BLaER1 treated with 17β-estradiol and CSF1 and Interleukin-3, amounts not matched to agents 10 nM and 100 nM (cell line): Measurements from ENCODE around the gene DCLK1.

ENCODE experiments used
- H3K27ac ChIP-seq, 11 experiments: shearing (Covaris generic); formaldehyde crosslinking; 2 replicates each; pipeline ENCODE4 v1.8.1; 2022
- H3K27me3 ChIP-seq, 11 experiments: shearing (Covaris generic); formaldehyde crosslinking; 2 replicates each; pipeline ENCODE4 v1.8.1; 2022
- H3K36me3 ChIP-seq, 11 experiments: shearing (Covaris generic); formaldehyde crosslinking; 2 replicates each; pipeline ENCODE4 v1.8.1; 2022
- H3K4me1 ChIP-seq, 10 experiments: shearing (Covaris generic); formaldehyde crosslinking; 2 replicates each; pipeline ENCODE4 v1.8.1; 2022
- H3K4me2 ChIP-seq, 11 experiments: shearing (Covaris generic); formaldehyde crosslinking; 2 replicates each; pipeline ENCODE4 v1.8.1; 2022
- H3K4me3 ChIP-seq, 10 experiments: shearing (Covaris generic); formaldehyde crosslinking; 2 replicates each; pipeline ENCODE4 v1.8.1; 2022
- H3K9ac ChIP-seq, 11 experiments: shearing (Covaris generic); formaldehyde crosslinking; 2 replicates each; pipeline ENCODE4 v1.8.1; 2022
- H3K9me3 ChIP-seq, 11 experiments: shearing (Covaris generic); formaldehyde crosslinking; replicated peaks in 1 of 11; 2 replicates each; pipeline ENCODE4 v1.8.1; 2022
- H4K20me1 ChIP-seq, 11 experiments: shearing (Covaris generic); formaldehyde crosslinking; 2 replicates each; pipeline ENCODE4 v1.8.1; 2022
- Cebpa-rat ChIP-seq, 11 experiments: shearing (Covaris generic); IDR thresholded peaks; 2 replicates each; pipeline ENCODE4 v1.8.1; 2022

DCLK1 gene

DNA sequence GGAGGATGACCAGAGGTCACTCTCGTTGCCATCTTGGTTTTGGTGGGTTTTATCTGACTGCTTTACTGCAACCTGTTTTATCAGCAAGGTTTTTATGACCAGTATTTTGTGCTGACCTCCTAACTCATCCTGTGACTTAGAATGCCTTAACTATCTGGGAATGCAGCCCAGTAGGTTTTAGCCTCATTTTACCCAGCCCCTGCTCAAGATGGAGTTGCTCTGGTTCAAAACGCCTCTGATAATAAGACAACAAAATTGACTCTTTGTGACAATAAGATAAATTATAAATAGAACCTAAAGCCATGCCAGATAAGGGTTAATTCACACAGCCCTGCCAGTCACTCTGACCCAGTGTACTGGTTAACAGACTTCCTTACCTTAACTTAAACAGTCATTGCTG is 387.0 kb downstream of the DCLK1 start:
- no peaks in the 10 kb centered on the region for H3K36me3 ChIP-seq
- H3K27ac ChIP-seq: no peak overlapping the region
- H3K9ac ChIP-seq: no peak overlapping the region
- no peaks in the 10 kb centered on the region for H3K4me1 ChIP-seq
- peaks cover 12 to 24% (median 19%) of the 10 kb centered on the region in 11 experiments; a peak in 21 of 22 replicates for H3K9me3 ChIP-seq
- no peak overlapping the region for H3K4me3 ChIP-seq
- H3K27me3 ChIP-seq: no peaks in the 10 kb centered on the region
- no peaks in the 10 kb centered on the region for H4K20me1 ChIP-seq
- TF ChIP-seq Cebpa-rat (IDR thresholded peaks at IDR 0.05): no peak
- H3K4me2 ChIP-seq: no peak overlapping the region

DNA sequence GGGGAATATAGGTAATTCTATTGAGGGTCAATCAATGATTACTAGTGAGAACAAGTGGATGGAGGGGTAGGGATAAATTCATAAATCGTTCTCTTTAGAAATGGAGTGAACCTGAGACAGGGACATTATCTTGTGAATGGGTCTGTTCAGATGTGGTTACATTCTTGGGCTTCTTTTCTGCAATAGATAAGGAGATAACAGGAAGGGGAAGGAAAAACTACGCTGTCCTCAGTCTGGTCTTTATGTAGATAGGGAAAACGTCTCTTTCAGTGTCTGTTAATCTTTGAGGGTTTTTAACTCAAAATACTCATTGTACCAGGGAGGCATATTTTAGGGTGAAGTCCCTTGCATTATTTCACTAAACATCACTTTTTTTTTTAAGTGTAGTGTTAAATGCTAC is 388.0 kb downstream of the DCLK1 start:
- no peak overlapping the region for H3K4me3 ChIP-seq
- H3K9ac ChIP-seq: no peak overlapping the region
- no peaks in the 10 kb centered on the region for H3K4me1 ChIP-seq

DNA sequence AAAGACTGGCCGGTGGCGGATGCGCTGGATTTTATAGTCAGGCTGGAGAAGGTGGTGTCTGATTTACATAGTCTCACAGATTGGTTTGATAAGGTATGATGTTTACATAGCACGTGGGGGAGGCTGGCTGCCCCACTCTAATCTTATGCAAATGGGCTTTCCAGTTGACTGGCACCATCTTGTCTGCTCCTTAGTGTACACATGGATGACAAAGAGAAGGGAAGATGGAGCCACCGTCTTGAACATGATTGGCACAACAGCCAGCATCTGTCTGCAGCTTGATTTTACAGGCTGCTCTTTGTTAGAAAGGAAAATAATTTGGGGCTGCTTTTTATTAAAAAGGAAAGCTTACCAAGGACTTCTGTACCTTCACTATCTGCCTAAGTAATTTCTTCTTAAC is 389.5 kb downstream of the DCLK1 start:
- Histone ChIP-seq H3K27ac (no peak overlapping the region), H3K36me3 (no peaks in the 10 kb centered on the region), H3K27me3 (no peaks in the 10 kb centered on the region), H3K4me3 (no peak overlapping the region), H3K9ac (no peak overlapping the region), H4K20me1 (no peaks in the 10 kb centered on the region), H3K9me3 (peaks cover 12 to 24% (median 20%) of the 10 kb centered on the region in 11 experiments; a peak in 21 of 22 replicates), H3K4me1 (no peaks in the 10 kb centered on the region), H3K4me2 (no peak overlapping the region)
- no peak for TF ChIP-seq Cebpa-rat (IDR thresholded peaks at IDR 0.05)

More for the DNA sequence above, 388.0 kb downstream of the DCLK1 start:
- H4K20me1 ChIP-seq: no peaks in the 10 kb centered on the region
- no peaks in the 10 kb centered on the region for H3K36me3 ChIP-seq
- H3K9me3 ChIP-seq: peaks cover 12 to 24% (median 20%) of the 10 kb centered on the region in 11 experiments; a peak in 21 of 22 replicates
- no peaks in the 10 kb centered on the region for H3K27me3 ChIP-seq
- H3K27ac ChIP-seq: no peak overlapping the region
- H3K4me2 ChIP-seq: no peak overlapping the region
- TF ChIP-seq Cebpa-rat (IDR thresholded peaks at IDR 0.05): no peak

DNA sequence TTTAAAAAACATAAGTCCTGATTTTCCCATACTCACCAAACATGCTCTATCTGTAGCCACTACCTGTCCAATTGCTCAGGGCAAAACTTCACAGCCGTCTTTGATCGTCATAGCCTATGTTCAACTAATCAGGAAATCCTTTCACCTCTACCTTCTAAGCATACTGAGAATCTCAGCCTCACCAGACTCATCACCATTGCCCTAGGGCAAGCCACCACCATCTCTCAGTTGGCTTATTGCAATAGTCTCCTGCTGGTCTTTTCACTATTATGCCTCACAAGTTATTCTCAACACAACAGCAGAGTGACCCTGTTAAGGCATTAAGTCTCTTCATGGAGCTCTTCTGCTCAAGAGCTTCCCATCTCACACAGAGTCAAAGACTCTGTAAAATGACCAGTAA is 394.3 kb downstream of the DCLK1 start:
- H3K4me3 ChIP-seq: no peak overlapping the region

DNA sequence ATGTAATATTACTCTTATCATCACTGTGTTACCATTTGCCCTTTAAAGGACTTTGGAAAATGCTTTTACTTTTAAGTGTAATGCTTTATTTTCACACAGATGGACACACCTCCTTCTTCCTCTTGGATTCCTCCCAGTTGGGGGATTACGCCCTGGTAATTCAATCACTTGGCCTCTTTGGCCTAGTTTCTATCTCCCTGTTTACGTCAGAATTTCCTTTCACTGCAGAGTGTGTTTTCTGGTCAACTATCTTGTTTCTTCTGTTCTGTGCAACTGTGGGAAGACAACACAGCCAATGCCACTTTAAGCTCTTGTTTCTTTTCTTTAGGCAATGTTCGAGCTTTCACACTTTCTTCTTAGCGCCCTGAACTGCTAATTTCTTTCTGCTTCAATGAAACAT is 397.4 kb downstream of the DCLK1 start:
- no peak for TF ChIP-seq Cebpa-rat (IDR thresholded peaks at IDR 0.05)
- no peak overlapping the region for H3K9ac ChIP-seq
- no peaks in the 10 kb centered on the region for H3K36me3 ChIP-seq
- H4K20me1 ChIP-seq: no peaks in the 10 kb centered on the region
- H3K27ac ChIP-seq: no peak overlapping the region
- H3K4me3 ChIP-seq: no peak overlapping the region
- H3K4me2 ChIP-seq: no peak overlapping the region
- peaks cover 0 to under 1% (median 0%) of the 10 kb centered on the region in 11 experiments; a peak in 1 of 22 replicates for H3K9me3 ChIP-seq
- no peaks in the 10 kb centered on the region for H3K4me1 ChIP-seq
- no peaks in the 10 kb centered on the region for H3K27me3 ChIP-seq

More for the DNA sequence above, 394.3 kb downstream of the DCLK1 start:
- H3K4me1 ChIP-seq: no peaks in the 10 kb centered on the region
- no peak overlapping the region for H3K4me2 ChIP-seq
- H3K27me3 ChIP-seq: no peaks in the 10 kb centered on the region
- TF ChIP-seq Cebpa-rat (IDR thresholded peaks at IDR 0.05): no peak
- no peak overlapping the region for H3K9ac ChIP-seq
- H3K27ac ChIP-seq: no peak overlapping the region
- H3K9me3 ChIP-seq: peaks cover 12 to 23% (median 20%) of the 10 kb centered on the region in 11 experiments; a peak in 21 of 22 replicates
- no peaks in the 10 kb centered on the region for H4K20me1 ChIP-seq
- no peaks in the 10 kb centered on the region for H3K36me3 ChIP-seq

DNA sequence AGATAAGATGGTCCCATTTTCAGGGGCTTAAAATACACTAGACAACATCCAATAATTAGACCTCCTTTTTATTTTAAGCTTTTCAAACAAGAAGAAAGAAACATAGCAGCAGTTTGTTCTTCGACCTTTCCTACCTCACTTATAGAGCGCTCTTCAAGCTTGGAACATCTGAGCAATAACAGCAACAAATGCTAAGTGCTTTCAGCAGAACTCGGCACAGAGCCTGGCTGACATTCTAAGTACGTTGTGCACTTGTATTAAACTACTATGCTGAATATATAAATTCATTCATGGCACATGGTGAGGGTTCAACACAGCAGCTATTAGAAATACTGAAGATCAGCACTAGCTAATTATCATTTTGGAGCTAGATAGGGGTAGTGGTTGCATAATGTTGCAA is 398.6 kb downstream of the DCLK1 start:
- Histone ChIP-seq H3K9me3 (no peaks in the 10 kb centered on the region), H3K4me2 (no peak overlapping the region), H3K4me1 (no peaks in the 10 kb centered on the region), H3K27ac (no peak overlapping the region), H4K20me1 (no peaks in the 10 kb centered on the region), H3K9ac (no peak overlapping the region), H3K27me3 (no peaks in the 10 kb centered on the region), H3K4me3 (no peak overlapping the region), H3K36me3 (no peaks in the 10 kb centered on the region)
- no peak for TF ChIP-seq Cebpa-rat (IDR thresholded peaks at IDR 0.05)

DNA sequence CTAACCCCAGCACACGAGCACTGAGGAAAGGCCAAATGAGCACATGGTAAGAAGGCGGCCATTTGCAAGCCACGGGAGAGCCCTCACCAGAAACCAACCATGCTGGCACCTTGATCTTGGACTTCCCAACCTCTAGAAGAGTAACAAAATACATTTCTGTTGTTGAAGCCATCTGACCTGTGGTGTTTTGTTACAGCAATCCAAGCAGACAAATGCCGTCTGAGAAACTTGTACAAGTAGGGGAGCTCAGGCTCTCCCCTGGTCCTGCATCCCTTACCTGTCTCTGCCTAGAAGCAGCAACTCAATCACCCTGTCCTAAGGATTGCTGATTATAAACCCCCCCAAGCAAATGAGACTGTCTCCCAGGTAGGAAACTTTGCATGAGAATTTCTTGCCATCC is 399.7 kb downstream of the DCLK1 start:
- no peaks in the 10 kb centered on the region for H3K9me3 ChIP-seq
- H3K9ac ChIP-seq: no peak overlapping the region
- H3K27me3 ChIP-seq: no peaks in the 10 kb centered on the region
- no peak overlapping the region for H3K4me2 ChIP-seq
- no peak for TF ChIP-seq Cebpa-rat (IDR thresholded peaks at IDR 0.05)
- no peaks in the 10 kb centered on the region for H3K36me3 ChIP-seq
- H4K20me1 ChIP-seq: no peaks in the 10 kb centered on the region
- no peak overlapping the region for H3K4me3 ChIP-seq
- H3K4me1 ChIP-seq: no peaks in the 10 kb centered on the region
- H3K27ac ChIP-seq: no peak overlapping the region

DNA sequence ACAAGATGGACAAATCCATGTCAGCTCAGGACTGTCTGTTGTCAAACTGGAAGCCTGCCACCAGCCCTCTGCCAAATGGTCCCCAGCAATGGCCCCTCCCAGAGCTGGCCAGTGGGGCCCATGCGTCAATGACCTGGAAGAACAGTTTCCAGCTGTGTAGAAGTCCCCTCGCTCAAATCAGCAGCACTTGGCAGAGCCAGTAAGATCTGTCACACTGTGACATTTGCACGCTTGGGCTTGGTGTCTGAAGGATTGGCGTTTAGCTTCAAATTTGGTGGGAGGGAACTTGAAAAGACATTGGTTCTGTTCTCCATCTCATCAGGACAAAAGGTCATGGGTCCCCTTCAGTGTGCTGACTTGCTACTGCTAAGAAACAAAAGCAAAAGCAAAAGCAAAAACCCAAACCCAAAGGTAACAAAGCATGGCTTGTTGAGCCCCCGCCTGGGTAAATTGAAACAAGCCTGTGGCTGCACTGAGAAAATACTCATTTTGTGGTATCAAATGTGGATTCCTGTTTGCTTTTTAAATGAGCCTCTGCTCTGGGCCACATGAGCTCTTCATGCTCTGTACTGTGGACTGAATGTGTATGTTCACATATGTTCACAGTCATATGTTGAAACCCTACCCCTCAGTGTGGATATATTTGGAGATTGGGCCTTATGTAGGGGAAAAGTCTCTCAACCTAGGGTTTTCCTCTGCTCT is 401.1 kb downstream of the DCLK1 start:
- H3K27me3 ChIP-seq: no peaks in the 10 kb centered on the region
- H3K4me2 ChIP-seq: no peak overlapping the region
- no peak overlapping the region for H3K9ac ChIP-seq
- H3K9me3 ChIP-seq: no peaks in the 10 kb centered on the region
- H3K27ac ChIP-seq: no peak overlapping the region
- no peaks in the 10 kb centered on the region for H3K36me3 ChIP-seq
- H4K20me1 ChIP-seq: no peaks in the 10 kb centered on the region
- no peaks in the 10 kb centered on the region for H3K4me1 ChIP-seq
- no peak overlapping the region for H3K4me3 ChIP-seq
- no peak for TF ChIP-seq Cebpa-rat (IDR thresholded peaks at IDR 0.05)

DNA sequence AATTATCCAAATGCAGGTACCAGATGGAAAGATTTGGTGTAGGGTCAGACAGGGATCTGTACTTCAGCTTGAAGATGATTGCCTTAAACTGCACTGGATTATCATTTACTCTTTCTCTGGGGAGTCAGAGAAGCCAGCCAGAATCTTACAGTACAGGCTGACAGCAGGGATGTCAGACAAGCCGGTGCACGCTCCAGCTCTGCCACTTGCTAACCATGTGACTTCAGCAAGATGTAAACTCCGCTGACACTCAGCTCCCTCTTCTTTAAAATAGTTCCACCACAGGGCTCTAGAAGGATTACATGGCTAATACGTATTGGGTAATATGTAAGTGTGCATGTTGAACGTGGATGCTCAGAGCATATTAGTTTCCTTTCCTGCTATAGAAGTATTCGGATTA is 403.3 kb downstream of the DCLK1 start:
- H3K9ac ChIP-seq: no peak overlapping the region
- no peaks in the 10 kb centered on the region for H3K9me3 ChIP-seq
- no peak for TF ChIP-seq Cebpa-rat (IDR thresholded peaks at IDR 0.05)
- H3K27ac ChIP-seq: no peak overlapping the region
- no peaks in the 10 kb centered on the region for H4K20me1 ChIP-seq
- H3K4me1 ChIP-seq: peaks cover 0 to 10% (median 3%) of the 10 kb centered on the region in 10 experiments; a peak in 8 of 20 replicates
- H3K36me3 ChIP-seq: no peaks in the 10 kb centered on the region
- H3K4me2 ChIP-seq: no peak overlapping the region
- H3K27me3 ChIP-seq: no peaks in the 10 kb centered on the region
- no peak overlapping the region for H3K4me3 ChIP-seq

DNA sequence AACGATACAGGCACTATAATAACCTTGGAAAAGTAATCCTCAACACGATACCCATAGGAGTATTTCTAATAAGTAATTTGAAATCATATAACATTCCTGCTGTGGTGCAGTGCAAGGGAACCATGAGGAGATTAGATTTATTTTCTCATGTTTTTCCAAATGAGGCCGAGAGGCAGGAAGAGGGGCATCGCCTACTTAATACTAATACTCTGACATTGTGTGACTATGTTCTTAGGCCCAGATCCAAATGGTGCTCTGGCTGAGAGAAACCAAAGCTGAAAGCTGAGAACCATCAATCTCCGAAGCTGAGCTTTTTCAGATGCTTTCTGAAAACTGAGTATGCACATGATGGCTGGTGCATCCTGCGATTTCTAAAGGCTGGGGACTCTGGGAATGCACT is 406.7 kb downstream of the DCLK1 start:
- peaks cover 0 to 14% (median 8%) of the 10 kb centered on the region in 10 experiments; a peak in 8 of 20 replicates for H3K4me1 ChIP-seq
- no peak overlapping the region for H3K27ac ChIP-seq
- no peak for TF ChIP-seq Cebpa-rat (IDR thresholded peaks at IDR 0.05)
- no peak overlapping the region for H3K4me3 ChIP-seq
- no peaks in the 10 kb centered on the region for H4K20me1 ChIP-seq
- H3K4me2 ChIP-seq: no peak overlapping the region
- H3K9ac ChIP-seq: no peak overlapping the region
- no peaks in the 10 kb centered on the region for H3K9me3 ChIP-seq
- no peaks in the 10 kb centered on the region for H3K36me3 ChIP-seq
- H3K27me3 ChIP-seq: no peaks in the 10 kb centered on the region
